MCF 10A (cell line): ENCODE results near the gene CREBBP. TPM values are rescaled to one million over a fixed set of nuclear protein-coding genes. Genes with fewer than 3 reads are reported as not detected.

Experiments
- BruUV-seq: library from RNA; stranded (reverse); fragments of 400-500 nt; replicated peaks from 2 replicates; lab custom pipeline; 2021; lab: Mats Ljungman, UMichigan
- CTCF ChIA-PET: fragments of 300-600 bp; sonication (Branson Sonifier 250); formaldehyde crosslinking; extraction: SDS; loops from one replicate; lab custom pipeline; 2021; ENCODE audit warnings: antibody characterized with exemption, inconsistent platforms; lab: Yijun Ruan, JAX
- POLR2A ChIA-PET: fragments of 300-600, 350-650 bp; sonication (Branson Sonifier 250); formaldehyde crosslinking; extraction: SDS; loops from one replicate; lab custom pipeline; 2020; ENCODE audit warnings: antibody characterized with exemption, inconsistent platforms; lab: Yijun Ruan, JAX
- DNase-seq: peaks from one replicate; pipeline ENCODE4 v3.0.0-alpha.2; 2018; ENCODE audit not compliant: unreplicated experiment
- H3K27ac Mint-ChIP-seq: one replicate; pipeline ENCODE4 v1.8.0; 2022; ENCODE audit warnings: mild to moderate bottlenecking, low read depth, mixed read lengths; ENCODE audit not compliant: unreplicated experiment
- H3K27me3 Mint-ChIP-seq: one replicate; pipeline ENCODE4 v1.8.0; 2022; ENCODE audit warnings: mixed read lengths; ENCODE audit not compliant: insufficient read depth, unreplicated experiment
- H3K36me3 Mint-ChIP-seq: one replicate; pipeline ENCODE4 v1.8.0; 2022; ENCODE audit warnings: mild to moderate bottlenecking, moderate library complexity, mixed read lengths; ENCODE audit not compliant: insufficient read depth, unreplicated experiment
- H3K4me1 Mint-ChIP-seq: one replicate; pipeline ENCODE4 v1.8.0; 2022; ENCODE audit warnings: mixed read lengths; ENCODE audit not compliant: insufficient read depth, unreplicated experiment
- H3K4me3 Mint-ChIP-seq: one replicate; pipeline ENCODE4 v1.8.0; 2022; ENCODE audit warnings: mild to moderate bottlenecking, moderate library complexity, mixed read lengths; ENCODE audit not compliant: unreplicated experiment
- H3K9me3 Mint-ChIP-seq: one replicate; pipeline ENCODE4 v1.8.0; 2022; ENCODE audit warnings: mixed read lengths; ENCODE audit not compliant: unreplicated experiment
- intact Hi-C: fragments of 100-400 bp; cut with micrococcal nuclease; formaldehyde crosslinking; loops from 2 replicates; pipeline ENCODE4 v1.14.1; 2022
- total RNA-seq: library from RNA; stranded (reverse); gene quantifications from 2 replicates; pipeline ENCODE4 v1.2.3, GENCODE V29; 2022
- TF ChIP-seq, protein P1 (sequence below): fragments of 200-600 bp; IDR thresholded peaks from one replicate; pipeline ENCODE4 v1.8.0; 2022; ENCODE audit warnings: antibody characterized with exemption, mild to moderate bottlenecking; ENCODE audit not compliant: unreplicated experiment

Gene CREBBP
- total RNA-seq, 1 experiment from 2014 or later, result 74.0 TPM

DNA sequence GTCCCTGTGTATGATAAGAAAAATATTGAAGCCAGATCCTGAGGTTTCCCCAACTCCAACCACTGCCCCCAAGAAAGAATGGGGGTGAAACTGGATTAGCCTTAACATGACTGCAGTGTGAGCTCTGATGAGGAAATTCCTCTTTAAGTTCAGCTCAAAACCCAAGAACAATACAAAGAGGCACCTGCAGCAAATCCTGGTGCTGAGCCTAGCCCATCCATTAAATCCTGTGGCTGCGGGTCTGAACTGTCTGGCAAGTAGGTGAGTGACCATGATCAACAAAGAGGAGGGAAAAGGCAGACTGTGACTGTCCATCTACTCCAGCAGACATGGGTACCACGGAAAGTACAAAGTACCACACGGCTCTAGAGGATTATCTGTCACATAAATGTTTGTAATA, 64.2 kb downstream of the CREBBP start:
- ChIA-PET CTCF (interaction anchor here (0.7 kb wide), 1 partner anchor 11 kb away, joined by 3 read pairs; no protein-coding TSS in a partner anchor), POLR2A (no interaction called here)
- DNase-seq, result no peak
- BruUV-seq, result no TSS peak
- peaks cover 23% of the 10 kb centered on the region for H3K4me1 Mint-ChIP-seq
- TF ChIP-seq, protein P1, sequence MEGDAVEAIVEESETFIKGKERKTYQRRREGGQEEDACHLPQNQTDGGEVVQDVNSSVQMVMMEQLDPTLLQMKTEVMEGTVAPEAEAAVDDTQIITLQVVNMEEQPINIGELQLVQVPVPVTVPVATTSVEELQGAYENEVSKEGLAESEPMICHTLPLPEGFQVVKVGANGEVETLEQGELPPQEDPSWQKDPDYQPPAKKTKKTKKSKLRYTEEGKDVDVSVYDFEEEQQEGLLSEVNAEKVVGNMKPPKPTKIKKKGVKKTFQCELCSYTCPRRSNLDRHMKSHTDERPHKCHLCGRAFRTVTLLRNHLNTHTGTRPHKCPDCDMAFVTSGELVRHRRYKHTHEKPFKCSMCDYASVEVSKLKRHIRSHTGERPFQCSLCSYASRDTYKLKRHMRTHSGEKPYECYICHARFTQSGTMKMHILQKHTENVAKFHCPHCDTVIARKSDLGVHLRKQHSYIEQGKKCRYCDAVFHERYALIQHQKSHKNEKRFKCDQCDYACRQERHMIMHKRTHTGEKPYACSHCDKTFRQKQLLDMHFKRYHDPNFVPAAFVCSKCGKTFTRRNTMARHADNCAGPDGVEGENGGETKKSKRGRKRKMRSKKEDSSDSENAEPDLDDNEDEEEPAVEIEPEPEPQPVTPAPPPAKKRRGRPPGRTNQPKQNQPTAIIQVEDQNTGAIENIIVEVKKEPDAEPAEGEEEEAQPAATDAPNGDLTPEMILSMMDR, result no peak
- no peaks in the 10 kb centered on the region for H3K27me3 Mint-ChIP-seq
- H3K36me3 Mint-ChIP-seq, result peaks cover 7% of the 10 kb centered on the region
- no peaks in the 10 kb centered on the region for H3K9me3 Mint-ChIP-seq
- intact Hi-C loops, result no loop called here
- H3K27ac Mint-ChIP-seq, result no peak overlapping the region
- no peak overlapping the region for H3K4me3 Mint-ChIP-seq

DNA sequence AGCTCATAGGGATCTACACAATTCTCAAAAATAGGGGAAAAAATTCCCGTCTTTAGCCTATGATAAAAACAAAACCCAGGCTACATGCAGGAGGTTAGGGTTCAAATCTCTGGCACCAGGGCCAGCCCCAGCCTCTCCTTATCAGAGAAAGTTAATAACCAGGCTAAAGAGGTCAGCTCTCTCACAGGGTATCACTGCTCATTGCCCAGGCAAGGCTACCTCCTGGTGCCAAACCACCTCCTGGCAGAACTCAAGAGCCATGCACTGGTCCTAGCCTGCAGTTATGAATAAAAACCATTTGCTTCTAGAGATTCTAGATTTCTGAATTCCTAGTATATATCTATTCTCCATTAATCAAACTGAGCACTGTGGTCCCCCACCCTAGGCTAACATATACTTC, 65.8 kb downstream of the CREBBP start:
- H3K27me3 Mint-ChIP-seq, result no peaks in the 10 kb centered on the region
- TF ChIP-seq, protein P1, result no peak
- ChIA-PET POLR2A (no interaction called here), CTCF (interaction anchor here (0.6 kb wide), 1 partner anchor 64 kb away, joined by 3 read pairs; no protein-coding TSS in a partner anchor)
- no peak for DNase-seq
- H3K27ac Mint-ChIP-seq, result no peak overlapping the region
- no TSS peak for BruUV-seq
- no peaks in the 10 kb centered on the region for H3K9me3 Mint-ChIP-seq
- H3K4me3 Mint-ChIP-seq, result no peak overlapping the region
- H3K4me1 Mint-ChIP-seq, result peaks cover 13% of the 10 kb centered on the region
- intact Hi-C loops, result no loop called here
- H3K36me3 Mint-ChIP-seq, result peaks cover 12% of the 10 kb centered on the region

DNA sequence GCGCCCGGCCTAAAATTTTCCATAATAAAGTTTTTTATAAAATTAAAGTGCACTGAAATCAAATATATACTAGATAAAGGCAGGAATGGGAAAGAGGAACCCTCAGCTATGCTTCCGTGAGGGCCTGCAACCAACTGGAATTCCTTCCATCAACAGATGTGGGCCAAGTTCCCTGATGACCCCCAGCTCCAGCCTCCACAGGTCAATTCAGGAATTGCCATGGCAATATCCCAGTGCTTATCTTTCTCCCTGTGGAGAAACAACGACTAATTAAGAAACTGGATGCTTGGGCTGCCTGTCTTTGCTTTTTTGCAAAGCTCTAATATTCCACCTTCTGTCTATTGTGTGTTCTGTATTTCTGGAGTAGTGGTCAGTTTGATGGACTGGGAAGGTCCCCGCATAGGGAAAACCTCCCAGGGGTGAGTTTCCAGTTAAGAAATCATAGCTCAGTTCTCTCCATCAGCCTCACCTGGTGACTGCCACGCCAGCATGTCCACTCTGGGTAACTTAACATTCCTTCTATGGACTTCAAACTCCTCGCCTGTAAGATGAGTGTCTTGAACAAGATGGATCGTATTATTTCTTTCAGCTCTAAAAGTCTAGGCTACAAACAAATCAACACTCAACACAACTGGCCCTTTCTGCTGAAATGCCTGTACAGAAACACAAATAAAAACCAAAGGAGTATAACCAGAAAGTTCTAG, 67.9 kb downstream of the CREBBP start:
- H3K4me1 Mint-ChIP-seq, result no peaks in the 10 kb centered on the region
- H3K36me3 Mint-ChIP-seq, result peaks cover 19% of the 10 kb centered on the region
- H3K27ac Mint-ChIP-seq, result no peak overlapping the region
- intact Hi-C loops, result no loop called here
- no peaks in the 10 kb centered on the region for H3K9me3 Mint-ChIP-seq
- no TSS peak for BruUV-seq
- no peak for DNase-seq
- TF ChIP-seq, protein P1, result no peak
- H3K4me3 Mint-ChIP-seq, result no peak overlapping the region
- no peaks in the 10 kb centered on the region for H3K27me3 Mint-ChIP-seq
- ChIA-PET CTCF (interaction anchor here (0.7 to 1.8 kb wide), 2 partner anchors 12 to 31 kb away, joined by 3 to 4 read pairs; no protein-coding TSS in a partner anchor), POLR2A (interaction anchor here (0.6 to 1.0 kb wide), 2 partner anchors 41 to 44 kb away, joined by 3 to 4 read pairs; no protein-coding TSS in a partner anchor)

DNA sequence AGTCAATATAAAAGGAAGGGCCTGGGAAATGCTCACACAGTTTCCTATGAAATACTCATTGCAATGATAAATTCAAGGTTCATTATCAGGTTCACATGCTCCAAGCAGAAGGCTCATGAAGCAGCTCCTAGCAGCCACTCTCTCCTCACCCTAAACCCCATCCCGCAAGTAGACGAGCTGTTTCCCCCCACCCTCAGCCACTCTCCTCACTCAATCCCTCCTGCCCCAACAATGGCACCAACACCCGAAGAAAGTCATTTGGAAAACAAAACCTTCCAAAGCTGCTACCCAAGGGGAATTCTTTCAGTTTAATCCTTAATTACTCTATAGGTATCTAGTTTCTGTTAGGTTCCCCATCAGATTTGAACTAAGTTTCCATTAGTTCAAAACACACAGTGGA, 69.7 kb downstream of the CREBBP start:
- H3K4me3 Mint-ChIP-seq, result no peak overlapping the region
- no peak for DNase-seq
- no peak overlapping the region for H3K27ac Mint-ChIP-seq
- POLR2A ChIA-PET, result interaction anchor here (1.1 kb wide), 1 partner anchor 8 kb away, joined by 3 read pairs; no protein-coding TSS in a partner anchor
- no TSS peak for BruUV-seq
- H3K4me1 Mint-ChIP-seq, result peaks cover 11% of the 10 kb centered on the region
- H3K36me3 Mint-ChIP-seq, result peaks cover 21% of the 10 kb centered on the region
- no peaks in the 10 kb centered on the region for H3K9me3 Mint-ChIP-seq
- H3K27me3 Mint-ChIP-seq, result no peaks in the 10 kb centered on the region
- intact Hi-C loops, result no loop called here
- TF ChIP-seq, protein P1, result no peak
- CTCF ChIA-PET, result interaction anchor here (0.5 to 1.8 kb wide), 2 partner anchors 10 to 149 kb away, joined by 3 to 4 read pairs; no protein-coding TSS in a partner anchor
